Effector memory CD4-positive, alpha-beta T cell (primary cell): ENCODE results near the gene TNNC1.

ENCODE experiments used
- DNase-seq, 3 donors: peaks; one replicate each; pipeline ENCODE4 v3.0.0-alpha.2; 2020
- H3K27ac ChIP-seq: 2 replicates; pipeline ENCODE4 v1.7.0; 2013; ENCODE audit warnings: mild to moderate bottlenecking, low read length, moderate library complexity; ENCODE audit not compliant: insufficient read depth, poor library complexity, severe bottlenecking
- H3K27me3 ChIP-seq: replicated peaks from 2 replicates; pipeline ENCODE4 v1.7.0; 2013; ENCODE audit warnings: mild to moderate bottlenecking, low read length; ENCODE audit not compliant: insufficient read depth, control insufficient read depth, poor library complexity, severe bottlenecking
- H3K36me3 ChIP-seq: 2 replicates; pipeline ENCODE4 v1.7.0; 2013; ENCODE audit warnings: mild to moderate bottlenecking, low read length, moderate library complexity; ENCODE audit not compliant: control insufficient read depth, insufficient read depth
- H3K4me1 ChIP-seq: 2 replicates; pipeline ENCODE4 v1.7.0; 2013; ENCODE audit warnings: low read length, mild to moderate bottlenecking; ENCODE audit not compliant: control insufficient read depth, insufficient read depth, poor library complexity, severe bottlenecking
- H3K4me3 ChIP-seq: 2 replicates; pipeline ENCODE4 v1.7.0; 2013; ENCODE audit warnings: low read length, low read depth, mild to moderate bottlenecking; ENCODE audit not compliant: insufficient read depth, poor library complexity, severe bottlenecking
- H3K9me3 ChIP-seq: 2 replicates; pipeline ENCODE4 v1.7.0; 2013; ENCODE audit warnings: mild to moderate bottlenecking, low read length, moderate library complexity; ENCODE audit not compliant: control insufficient read depth

TNNC1 gene

GRCh38 chr3:52493232-52494017 lies 39.6 kb upstream of the TNNC1 start:
- H3K27me3 ChIP-seq, result no peaks in the 10 kb centered on the region
- H3K4me3 ChIP-seq, result no peak overlapping the region
- peaks cover 47% of the 10 kb centered on the region for H3K36me3 ChIP-seq
- H3K9me3 ChIP-seq, result no peaks in the 10 kb centered on the region
- H3K4me1 ChIP-seq, result no peaks in the 10 kb centered on the region
- H3K27ac ChIP-seq, result no peak overlapping the region
- DNase-seq, result no peak

GRCh38 chr3:52492059-52492458 lies 38.2 kb upstream of the TNNC1 start:
- H3K27me3 ChIP-seq, result no peaks in the 10 kb centered on the region
- H3K27ac ChIP-seq, result no peak overlapping the region
- H3K4me3 ChIP-seq, result no peak overlapping the region
- no peaks in the 10 kb centered on the region for H3K4me1 ChIP-seq
- DNase-seq, result no peak
- no peaks in the 10 kb centered on the region for H3K9me3 ChIP-seq
- peaks cover 59% of the 10 kb centered on the region for H3K36me3 ChIP-seq

- H3K4me1 ChIP-seq, result no peaks in the 10 kb centered on the region
- no peak for DNase-seq
Measured at GRCh38 chr3:52490939-52491526, 37.2 kb upstream of the TNNC1 start.

GRCh38 chr3:52490035-52490938 lies 36.4 kb upstream of the TNNC1 start:
- DNase-seq, result no peak
- Histone ChIP-seq H3K27me3 (no peaks in the 10 kb centered on the region), H3K27ac (no peak overlapping the region), H3K4me3 (no peak overlapping the region), H3K4me1 (no peaks in the 10 kb centered on the region), H3K9me3 (no peaks in the 10 kb centered on the region), H3K36me3 (peaks cover 69% of the 10 kb centered on the region)

More at GRCh38 chr3:52490939-52491526, 37.2 kb upstream of the TNNC1 start:
- Histone ChIP-seq H3K27ac (no peak overlapping the region), H3K36me3 (peaks cover 67% of the 10 kb centered on the region), H3K27me3 (no peaks in the 10 kb centered on the region), H3K4me3 (no peak overlapping the region), H3K9me3 (no peaks in the 10 kb centered on the region)

- Histone ChIP-seq H3K36me3 (peaks cover 76% of the 10 kb centered on the region), H3K4me3 (no peak overlapping the region), H3K9me3 (no peaks in the 10 kb centered on the region), H3K27ac (no peak overlapping the region), H3K4me1 (no peaks in the 10 kb centered on the region), H3K27me3 (no peaks in the 10 kb centered on the region)
- DNase-seq, result no peak
Measured at GRCh38 chr3:52489453-52489852, 35.6 kb upstream of the TNNC1 start.

- no peaks in the 10 kb centered on the region for H3K9me3 ChIP-seq
- peaks cover 77% of the 10 kb centered on the region for H3K36me3 ChIP-seq
- no peak overlapping the region for H3K27ac ChIP-seq
- H3K4me1 ChIP-seq, result no peaks in the 10 kb centered on the region
- no peak for DNase-seq
- no peaks in the 10 kb centered on the region for H3K27me3 ChIP-seq
- H3K4me3 ChIP-seq, result no peak overlapping the region
Measured at GRCh38 chr3:52488746-52489145, 34.9 kb upstream of the TNNC1 start.

GRCh38 chr3:52487788-52488691 lies 34.2 kb upstream of the TNNC1 start:
- Histone ChIP-seq H3K27me3 (no peaks in the 10 kb centered on the region), H3K9me3 (no peaks in the 10 kb centered on the region), H3K4me3 (no peak overlapping the region), H3K27ac (no peak overlapping the region), H3K36me3 (peaks cover 79% of the 10 kb centered on the region), H3K4me1 (no peaks in the 10 kb centered on the region)
- DNase-seq, result no peak

- Histone ChIP-seq H3K27me3 (no peaks in the 10 kb centered on the region), H3K9me3 (no peaks in the 10 kb centered on the region), H3K4me3 (no peak overlapping the region), H3K4me1 (no peaks in the 10 kb centered on the region), H3K27ac (no peak overlapping the region), H3K36me3 (peaks cover 78% of the 10 kb centered on the region)
- no peak for DNase-seq
Measured at GRCh38 chr3:52487050-52487787, 33.4 kb upstream of the TNNC1 start.
